Bronchial epithelial cell (primary cell): ENCODE data around the gene MOGAT1. TPM values are rescaled to one million over a fixed set of nuclear protein-coding genes. Genes with fewer than 3 reads are reported as not detected.
A peak's percentile ranks its signal among the peaks of the same experiment; 100 is the strongest.

Experiments
- DNase-seq: peaks from one replicate; pipeline ENCODE4 v3.0.0-alpha.2; 2010; ENCODE audit warnings: low read depth
- FAIRE-seq: peaks from 2 replicates; lab custom pipeline; 2011; peaks lifted over from hg19 to GRCh38; lab: Jason Lieb, UNC
- H3K27me3 ChIP-seq: 2 replicates; pipeline ENCODE4 v1.5.1; 2011; ENCODE audit warnings: low read length; ENCODE audit not compliant: control insufficient read depth, insufficient read depth
- H3K36me3 ChIP-seq: 2 replicates; pipeline ENCODE4 v1.5.1; 2011; ENCODE audit warnings: low read length; ENCODE audit not compliant: control insufficient read depth, insufficient read depth
- H3K4me3 ChIP-seq: 2 replicates; pipeline ENCODE4 v1.5.1; 2011; ENCODE audit warnings: mild to moderate bottlenecking, low read depth, low read length, control low read depth
- total RNA-seq: library from RNA; depleted of rRNA; stranded (reverse); fragments of >200 nt; gene quantifications from 2 replicates; pipeline ENCODE4 v1.2.1, GENCODE V29; 2014
- TF ChIP-seq, protein P1 (sequence below): IDR thresholded peaks from 2 replicates; pipeline ENCODE4 v1.5.1; 2011; ENCODE audit warnings: mild to moderate bottlenecking, moderate library complexity, low read length, control low read depth, inconsistent platforms; ENCODE audit not compliant: insufficient read depth, severe bottlenecking

The MOGAT1 gene
- total RNA-seq, 1 donor from 2014 or later, result not detected

DNA sequence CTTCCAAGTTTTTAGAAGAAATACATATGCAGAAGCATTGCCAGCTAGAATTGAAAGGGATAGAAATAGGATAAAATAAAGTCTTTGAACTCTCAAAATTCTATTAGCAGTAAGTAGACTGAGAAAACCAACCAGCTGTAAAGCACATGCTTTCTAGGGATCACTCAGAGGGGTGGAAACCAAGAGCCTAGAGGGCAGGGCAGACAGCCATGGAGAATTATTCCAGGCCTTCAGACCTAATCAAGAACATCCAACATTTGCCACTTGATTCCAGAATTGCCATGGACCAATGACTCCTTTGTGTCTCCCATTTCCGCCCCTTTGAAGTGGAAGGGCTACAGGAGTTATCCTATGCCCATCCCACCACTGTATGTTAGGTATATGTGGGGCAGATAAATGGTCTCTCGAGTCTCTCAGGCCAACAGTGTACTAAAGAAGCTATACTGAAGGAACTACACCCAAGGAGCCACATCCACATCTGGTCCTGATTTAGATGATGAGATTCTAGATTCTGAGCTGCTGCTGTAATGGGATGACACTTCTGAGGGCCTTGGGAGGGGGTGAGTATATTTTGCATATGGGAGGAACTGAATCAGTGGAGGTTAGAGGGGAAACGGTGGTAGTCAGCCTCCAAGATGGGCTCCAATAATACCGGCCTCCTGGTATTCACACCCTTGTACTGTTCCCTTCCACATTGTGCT lies 19.6 kb upstream of the MOGAT1 start:
- Histone ChIP-seq H3K36me3 (peaks cover 7% of the 10 kb centered on the region), H3K4me3 (no peak overlapping the region), H3K27me3 (no peaks in the 10 kb centered on the region)
- DNase-seq (no peak), FAIRE-seq (no peak)
- TF ChIP-seq, protein P1, sequence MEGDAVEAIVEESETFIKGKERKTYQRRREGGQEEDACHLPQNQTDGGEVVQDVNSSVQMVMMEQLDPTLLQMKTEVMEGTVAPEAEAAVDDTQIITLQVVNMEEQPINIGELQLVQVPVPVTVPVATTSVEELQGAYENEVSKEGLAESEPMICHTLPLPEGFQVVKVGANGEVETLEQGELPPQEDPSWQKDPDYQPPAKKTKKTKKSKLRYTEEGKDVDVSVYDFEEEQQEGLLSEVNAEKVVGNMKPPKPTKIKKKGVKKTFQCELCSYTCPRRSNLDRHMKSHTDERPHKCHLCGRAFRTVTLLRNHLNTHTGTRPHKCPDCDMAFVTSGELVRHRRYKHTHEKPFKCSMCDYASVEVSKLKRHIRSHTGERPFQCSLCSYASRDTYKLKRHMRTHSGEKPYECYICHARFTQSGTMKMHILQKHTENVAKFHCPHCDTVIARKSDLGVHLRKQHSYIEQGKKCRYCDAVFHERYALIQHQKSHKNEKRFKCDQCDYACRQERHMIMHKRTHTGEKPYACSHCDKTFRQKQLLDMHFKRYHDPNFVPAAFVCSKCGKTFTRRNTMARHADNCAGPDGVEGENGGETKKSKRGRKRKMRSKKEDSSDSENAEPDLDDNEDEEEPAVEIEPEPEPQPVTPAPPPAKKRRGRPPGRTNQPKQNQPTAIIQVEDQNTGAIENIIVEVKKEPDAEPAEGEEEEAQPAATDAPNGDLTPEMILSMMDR, result no peak

DNA sequence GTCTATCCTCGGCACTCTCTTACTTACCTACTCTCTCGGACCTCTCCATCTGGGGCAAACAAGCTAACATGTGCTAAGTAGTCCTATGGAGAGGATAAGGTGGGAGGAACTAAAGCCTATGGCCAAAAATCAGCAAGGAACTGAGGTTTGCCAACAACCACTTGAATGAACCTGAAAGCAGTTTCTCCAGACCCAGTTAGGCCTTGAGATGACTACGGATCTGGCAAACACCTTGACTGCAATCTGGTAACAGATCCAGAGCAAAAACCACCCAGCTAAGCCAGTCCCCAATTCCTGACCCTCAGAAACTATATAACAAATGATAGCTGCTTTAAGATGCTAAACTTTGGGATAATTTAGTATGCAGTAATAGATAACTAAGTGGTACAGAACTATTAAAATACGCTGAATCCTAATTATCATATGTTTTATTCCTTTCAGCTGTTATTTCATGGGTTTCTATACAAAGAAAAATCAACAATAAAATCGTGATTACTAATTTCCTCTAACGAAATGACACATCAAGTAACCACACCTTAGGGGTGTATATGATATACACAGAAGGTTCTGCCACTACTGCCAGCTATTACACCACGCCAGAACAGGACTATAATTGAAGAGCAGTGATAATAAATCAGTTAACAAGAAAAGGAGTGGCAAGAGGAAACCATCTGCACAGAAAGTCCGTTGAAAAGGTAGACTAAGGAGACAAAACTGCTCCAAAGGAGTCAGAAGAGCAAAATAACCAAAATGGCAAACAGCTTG lies 18.8 kb upstream of the MOGAT1 start:
- DNase-seq (peak; percentile 69), FAIRE-seq (no peak)
- Histone ChIP-seq H3K4me3 (no peak overlapping the region), H3K27me3 (no peaks in the 10 kb centered on the region), H3K36me3 (peaks cover 5% of the 10 kb centered on the region)
- TF ChIP-seq, protein P1, result no peak

DNA sequence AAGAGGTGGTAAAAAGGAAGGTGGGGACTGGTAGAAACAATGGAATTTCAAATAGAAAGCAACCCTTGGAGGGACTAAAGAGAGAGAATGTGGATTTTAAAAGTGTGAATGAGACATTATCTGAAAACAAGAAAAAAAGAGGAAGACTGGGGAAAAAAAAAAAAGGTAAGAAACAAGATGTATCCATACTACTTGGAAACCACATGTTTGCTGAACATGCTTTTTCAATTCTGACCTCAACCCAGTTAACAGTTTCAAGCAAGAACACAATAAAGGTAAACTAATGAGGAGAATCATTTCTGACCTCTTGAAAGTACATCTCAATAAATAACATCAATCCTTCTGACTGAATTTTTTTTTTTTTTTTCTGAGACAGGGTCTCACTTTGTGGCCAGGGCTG lies 18.2 kb upstream of the MOGAT1 start:
- H3K36me3 ChIP-seq, result peaks cover 2% of the 10 kb centered on the region
- FAIRE-seq (no peak), DNase-seq (no peak)
- TF ChIP-seq, protein P1, result no peak
- no peaks in the 10 kb centered on the region for H3K27me3 ChIP-seq
- H3K4me3 ChIP-seq, result no peak overlapping the region

GRCh38 chr2:222655787-222656525 lies 15.5 kb upstream of the MOGAT1 start, which contains the start of gene FARSB:
Gene FARSB, minus strand, starts transcription at chr2:222656092. Its CDS starts 19 bp downstream, at chr2:222656073.
- Histone ChIP-seq H3K36me3 (peaks cover 2% of the 10 kb centered on the region), H3K4me3 (peak within 1 kb of the TSS; percentile 68), H3K27me3 (no peaks in the 10 kb centered on the region)
- FAIRE-seq, result no peak
- TF ChIP-seq, protein P1, result no peak
- DNase-seq, result peak; percentile 93

DNA sequence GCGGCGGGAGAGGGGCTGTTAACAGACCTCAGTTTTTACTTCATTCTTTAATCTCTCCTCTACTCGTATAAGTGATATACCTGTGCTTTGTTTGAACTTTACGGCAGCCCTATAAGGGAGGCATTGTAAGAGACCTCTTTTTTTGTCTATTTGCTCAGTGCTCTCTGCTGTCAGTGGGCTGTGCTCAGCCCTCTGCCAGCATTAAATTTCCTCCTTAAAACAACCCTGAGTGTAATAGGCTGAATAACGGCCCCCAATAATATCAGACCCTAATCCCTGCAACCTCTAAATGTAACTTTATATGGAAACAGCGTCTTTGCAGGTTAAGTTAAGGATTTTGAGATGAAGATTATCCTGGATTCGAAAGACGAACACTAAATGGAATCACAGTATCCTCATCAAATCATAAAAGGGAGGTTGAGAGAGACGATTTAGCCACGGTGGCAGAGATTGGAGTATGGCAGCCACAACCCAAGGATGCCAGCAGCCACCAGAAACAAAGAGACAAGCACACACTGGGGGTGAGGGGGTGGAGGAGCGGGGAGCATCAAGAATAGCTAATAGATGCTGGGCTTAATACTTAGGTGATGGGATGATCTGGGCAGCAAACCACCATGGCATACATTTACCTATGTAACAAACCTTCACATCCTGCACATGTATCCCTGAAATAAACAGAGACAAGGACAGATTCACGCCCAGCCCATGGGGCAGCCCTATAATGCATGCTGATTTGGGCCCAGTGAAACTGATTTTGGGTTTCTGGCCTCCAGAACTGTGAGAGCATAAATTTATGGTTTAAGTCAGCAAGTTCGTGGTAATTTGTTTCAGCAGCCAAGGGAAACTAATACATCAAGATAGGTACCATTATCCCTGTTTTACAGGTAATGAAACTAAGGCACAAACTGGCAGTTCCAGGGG lies 14.7 kb upstream of the MOGAT1 start:
- FAIRE-seq (no peak), DNase-seq (no peak)
- TF ChIP-seq, protein P1, result no peak

More for the DNA sequence above, 14.7 kb upstream of the MOGAT1 start:
- Histone ChIP-seq H3K4me3 (peak overlapping the region; percentile 68), H3K36me3 (peaks cover 2% of the 10 kb centered on the region), H3K27me3 (no peaks in the 10 kb centered on the region)
